ENCODE data around the gene TMEM231.
"Not testable (repeated sequence)": the region's sequence is repeated elsewhere in the genome, so short reads cannot be mapped to it uniquely, and the experiment has no call there.

GRCh38 chr16:75498605-75499322 lies 57.3 kb downstream of the TMEM231 start:
- TF ChIP-seq, protein P1, sequence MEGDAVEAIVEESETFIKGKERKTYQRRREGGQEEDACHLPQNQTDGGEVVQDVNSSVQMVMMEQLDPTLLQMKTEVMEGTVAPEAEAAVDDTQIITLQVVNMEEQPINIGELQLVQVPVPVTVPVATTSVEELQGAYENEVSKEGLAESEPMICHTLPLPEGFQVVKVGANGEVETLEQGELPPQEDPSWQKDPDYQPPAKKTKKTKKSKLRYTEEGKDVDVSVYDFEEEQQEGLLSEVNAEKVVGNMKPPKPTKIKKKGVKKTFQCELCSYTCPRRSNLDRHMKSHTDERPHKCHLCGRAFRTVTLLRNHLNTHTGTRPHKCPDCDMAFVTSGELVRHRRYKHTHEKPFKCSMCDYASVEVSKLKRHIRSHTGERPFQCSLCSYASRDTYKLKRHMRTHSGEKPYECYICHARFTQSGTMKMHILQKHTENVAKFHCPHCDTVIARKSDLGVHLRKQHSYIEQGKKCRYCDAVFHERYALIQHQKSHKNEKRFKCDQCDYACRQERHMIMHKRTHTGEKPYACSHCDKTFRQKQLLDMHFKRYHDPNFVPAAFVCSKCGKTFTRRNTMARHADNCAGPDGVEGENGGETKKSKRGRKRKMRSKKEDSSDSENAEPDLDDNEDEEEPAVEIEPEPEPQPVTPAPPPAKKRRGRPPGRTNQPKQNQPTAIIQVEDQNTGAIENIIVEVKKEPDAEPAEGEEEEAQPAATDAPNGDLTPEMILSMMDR (IDR thresholded peaks at IDR 0.05), result not testable (repeated sequence)
- TF ChIP-seq EP300, POLR2A (IDR thresholded peaks at IDR 0.05): not testable (repeated sequence)
